Activated T-cell treated with anti-CD3 and anti-CD28 coated beads for 24 hours (primary cell): Measurements from ENCODE around the gene SEC14L6.
A peak's percentile ranks its signal among the peaks of the same experiment; 100 is the strongest.
"Not testable (repeated sequence)": the region's sequence is repeated elsewhere in the genome, so short reads cannot be mapped to it uniquely, and the experiment has no call there.

ENCODE experiments used
- DNase-seq: peaks from one replicate; pipeline ENCODE4 v3.0.0-alpha.2; 2020; ENCODE audit warnings: low read depth

SEC14L6 gene

GRCh38 chr22:30546616-30547015 lies at the start of gene SEC14L6:
SEC14L6 (minus strand) TSS chr22:30546741; CDS start chr22:30546682, 59 bp downstream.
- DNase-seq, result no peak

- DNase-seq, result no peak
Measured at GRCh38 chr22:30596199-30596598, 49.7 kb upstream of the SEC14L6 start.

- not testable (repeated sequence) for DNase-seq
Measured at GRCh38 chr22:30592360-30592713, 45.8 kb upstream of the SEC14L6 start.

GRCh38 chr22:30591588-30592359 lies 45.2 kb upstream of the SEC14L6 start, which contains the start of gene PES1:
PES1 (minus strand) TSS chr22:30591910; CDS start chr22:30591833, 77 bp downstream.
- DNase-seq, result peak; percentile 92

GRCh38 chr22:30591191-30591587 lies 44.6 kb upstream of the SEC14L6 start:
- DNase-seq, result no peak

- DNase-seq, result no peak
Measured at GRCh38 chr22:30586414-30586813, 39.9 kb upstream of the SEC14L6 start.

GRCh38 chr22:30584441-30584840 lies 37.9 kb upstream of the SEC14L6 start:
- no peak for DNase-seq

- no peak for DNase-seq
Measured at GRCh38 chr22:30582788-30583545, 36.4 kb upstream of the SEC14L6 start.

GRCh38 chr22:30582051-30582450 lies 35.5 kb upstream of the SEC14L6 start:
- DNase-seq, result no peak

GRCh38 chr22:30580896-30581295 lies 34.4 kb upstream of the SEC14L6 start:
- no peak for DNase-seq

GRCh38 chr22:30578481-30578880 lies 31.9 kb upstream of the SEC14L6 start:
- DNase-seq, result no peak

GRCh38 chr22:30575859-30576258 lies 29.3 kb upstream of the SEC14L6 start:
- no peak for DNase-seq

GRCh38 chr22:30574997-30575671 lies 28.6 kb upstream of the SEC14L6 start:
- no peak for DNase-seq

GRCh38 chr22:30574095-30574981 lies 27.8 kb upstream of the SEC14L6 start, which contains the start of gene GAL3ST1:
GAL3ST1 (minus strand) TSS chr22:30574665; CDS start chr22:30557392, 17,273 bp downstream.
- DNase-seq, result no peak

- no peak for DNase-seq
Measured at GRCh38 chr22:30573594-30574094, 27.1 kb upstream of the SEC14L6 start.

- no peak for DNase-seq
Measured at GRCh38 chr22:30572840-30573593, 26.5 kb upstream of the SEC14L6 start.

- no peak for DNase-seq
Measured at GRCh38 chr22:30572210-30572609, 25.7 kb upstream of the SEC14L6 start.

GRCh38 chr22:30569674-30570202 lies 23.2 kb upstream of the SEC14L6 start:
- DNase-seq, result no peak

- DNase-seq, result no peak
Measured at GRCh38 chr22:30568137-30568805, 21.7 kb upstream of the SEC14L6 start.

- not testable (repeated sequence) for DNase-seq
Measured at GRCh38 chr22:30567277-30567676, 20.7 kb upstream of the SEC14L6 start.
